ENCODE results near the gene CHADL. TPM values are rescaled to one million over a fixed set of nuclear protein-coding genes. Genes with fewer than 3 reads are reported as not detected.

The CHADL gene
- total and polyA plus RNA-seq, 2 experiments from 2014 or later = 1.6 TPM; not detected in 1

GRCh38 chr22:41223535-41223934 is 17.2 kb downstream of the CHADL start:
- Histone ChIP-seq H3K4me2 (no peak overlapping the region), H4K20me1 (replicated peaks; ENCODE audit: insufficient read depth) (no peaks in the 10 kb centered on the region), H3K27me3 (ENCODE audit: insufficient read depth) (no peaks in the 10 kb centered on the region), H3K4me1 (ENCODE audit: insufficient read depth) (no peaks in the 10 kb centered on the region), H3K27ac (ENCODE audit: low read depth) (no peak overlapping the region), H3K36me3 (ENCODE audit: insufficient read depth) (peaks cover 8% of the 10 kb centered on the region; the same call in 1 of the 2 replicates), H3F3A (replicated peaks; ENCODE audit: low read depth) (no peaks in the 10 kb centered on the region), H3K79me2 (replicated peaks; ENCODE audit: insufficient read depth) (no peaks in the 10 kb centered on the region), H3K4me3 (no peak overlapping the region), H2AFZ (no peak overlapping the region), H3K9me2 (ENCODE audit: insufficient read depth) (no peaks in the 10 kb centered on the region)
- Mint-ChIP-seq H3K4me3 (no peak overlapping the region), H3K4me1 (no peaks in the 10 kb centered on the region; the same call in 2 of the 3 replicates), H3K27ac (no peak overlapping the region), H3K36me3 (ENCODE audit: low read depth) (peaks cover 66% of the 10 kb centered on the region), H3K27me3 (ENCODE audit: insufficient read depth, low read depth, poor library complexity) (peaks cover 7% of the 10 kb centered on the region), H3K9me3 (no peaks in the 10 kb centered on the region)
- TF ChIP-seq ZNF114 (CRISPR knock-in tag; IDR thresholded peaks at IDR 0.05) = no peak
- no peak for TF ChIP-seq REST (IDR thresholded peaks at IDR 0.05; ENCODE audit: unreplicated experiment)
- TF ChIP-seq CREB1 (CRISPR knock-in tag; IDR thresholded peaks at IDR 0.05; ENCODE audit: low read depth) = no peak
- TF ChIP-seq ZNF462 (CRISPR knock-in tag; IDR thresholded peaks at IDR 0.05) = no peak
- no peak for TF ChIP-seq ZNF331 (CRISPR knock-in tag; IDR thresholded peaks at IDR 0.05; ENCODE audit: low read depth)
- ATAC-seq = no peak
- no peak for DNase-seq (ENCODE audit: low spot score)
